Measurements from ENCODE around the gene ID2.

DNA sequence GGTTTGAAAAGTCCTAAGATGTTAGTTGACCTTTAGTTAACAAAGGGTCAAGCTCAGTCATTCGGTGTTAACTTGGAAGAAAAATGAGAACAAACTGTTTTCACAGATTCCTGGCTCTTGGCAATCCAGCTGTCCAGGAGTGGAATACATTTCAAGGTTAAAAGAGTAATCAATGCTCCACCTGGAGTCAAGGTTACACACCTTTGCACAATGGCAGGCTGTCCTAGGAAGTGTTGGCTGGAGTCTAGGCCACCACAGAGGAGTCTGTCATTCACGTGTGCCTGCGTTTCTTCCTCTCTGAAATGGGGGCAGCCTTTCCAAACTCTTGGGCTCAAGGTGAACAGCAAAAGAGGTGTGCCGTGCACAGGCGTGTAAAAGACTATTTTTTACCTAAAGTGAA, 6.3 kb upstream of the ID2 start:
- TF ChIP-seq EZH2 (IDR thresholded peaks at IDR 0.05; ENCODE audit: insufficient read depth, poor library complexity, severe bottlenecking): no peak
- TF ChIP-seq EZH2phosphoT487 (IDR thresholded peaks at IDR 0.05; ENCODE audit: insufficient read depth, low read depth): no peak

Data from GM23248 (cell line).